Activated T-cell treated with anti-CD3 and anti-CD28 coated beads for 4 hours (primary cell): ENCODE data around the gene TNPO2.
"Not testable (repeated sequence)": the region's sequence is repeated elsewhere in the genome, so short reads cannot be mapped to it uniquely, and the experiment has no call there.

ENCODE experiments used
- DNase-seq: peaks from one replicate; pipeline ENCODE4 v3.0.0-alpha.2; 2020

Gene TNPO2

DNA sequence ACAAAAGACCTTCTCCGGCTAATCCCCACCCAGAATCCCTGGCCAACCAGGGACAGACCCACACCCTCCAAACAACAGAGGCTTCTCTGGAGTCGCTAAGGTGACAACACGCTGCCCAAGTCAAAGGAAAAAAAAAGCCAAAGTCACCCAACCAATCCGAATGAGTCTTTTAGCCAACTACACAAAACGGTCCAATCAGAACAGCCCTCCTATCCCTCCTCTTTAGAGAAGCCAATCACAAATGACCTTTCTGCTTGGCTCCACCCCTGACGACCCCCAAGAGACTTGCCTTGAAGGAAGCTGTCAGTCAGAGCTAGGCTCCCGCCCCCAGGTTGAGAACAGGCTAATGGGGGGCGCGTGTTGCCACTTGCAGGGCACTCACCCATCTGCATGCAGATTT is 20.7 kb downstream of the TNPO2 start:
- no peak for DNase-seq

DNA sequence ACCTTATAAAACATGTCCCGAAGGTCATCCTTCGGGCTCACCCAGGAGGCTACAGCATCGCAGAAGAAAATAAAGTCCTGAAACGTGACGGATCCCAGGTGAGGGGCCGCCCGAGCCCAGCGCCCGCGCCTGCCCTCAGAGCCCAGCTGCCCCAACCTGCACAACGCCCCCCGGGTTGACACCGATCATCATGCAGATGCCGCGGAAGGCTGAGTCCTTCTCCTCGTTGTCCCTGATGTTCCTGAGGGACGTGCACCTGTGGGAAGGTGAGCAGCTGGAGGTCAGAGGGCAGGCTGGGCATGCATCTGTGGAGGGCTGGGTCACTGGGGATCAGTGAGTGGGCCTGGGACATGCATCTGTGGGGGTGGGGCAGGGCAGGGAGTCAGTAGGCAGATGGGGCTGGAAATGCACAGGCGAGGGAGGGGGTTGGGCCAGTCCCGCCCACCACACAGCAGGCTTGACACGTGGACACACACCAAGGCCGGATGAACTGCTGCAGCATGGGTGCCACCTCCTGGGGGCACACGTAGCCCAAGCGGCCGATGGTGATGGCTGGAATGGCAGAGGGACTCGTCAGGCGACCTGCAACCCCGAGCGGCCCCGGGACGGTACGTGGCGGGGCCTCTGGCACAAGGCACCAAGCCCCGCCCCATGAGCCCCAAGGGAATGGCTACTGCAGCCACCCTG is 22.0 kb downstream of the TNPO2 start:
- no peak for DNase-seq

DNA sequence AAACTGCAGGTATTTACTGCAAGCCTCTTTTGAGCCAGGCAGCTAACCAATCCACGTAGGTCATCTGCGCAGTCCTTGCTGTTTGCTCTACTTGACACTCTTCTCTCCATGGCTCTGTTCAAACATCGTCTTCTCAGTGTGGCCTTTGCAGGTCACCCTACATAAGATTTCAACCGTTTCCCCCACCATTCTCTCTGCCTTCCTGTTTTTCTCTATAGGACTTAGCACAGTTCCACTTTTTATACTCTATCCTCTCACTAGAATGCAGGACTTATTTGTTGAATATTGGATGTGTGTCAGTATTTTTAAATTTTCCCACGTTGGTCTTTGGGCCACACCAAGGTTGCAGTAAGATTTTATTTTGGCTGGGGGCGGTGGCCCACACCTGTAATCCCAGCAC is 25.6 kb downstream of the TNPO2 start:
- DNase-seq: no peak

DNA sequence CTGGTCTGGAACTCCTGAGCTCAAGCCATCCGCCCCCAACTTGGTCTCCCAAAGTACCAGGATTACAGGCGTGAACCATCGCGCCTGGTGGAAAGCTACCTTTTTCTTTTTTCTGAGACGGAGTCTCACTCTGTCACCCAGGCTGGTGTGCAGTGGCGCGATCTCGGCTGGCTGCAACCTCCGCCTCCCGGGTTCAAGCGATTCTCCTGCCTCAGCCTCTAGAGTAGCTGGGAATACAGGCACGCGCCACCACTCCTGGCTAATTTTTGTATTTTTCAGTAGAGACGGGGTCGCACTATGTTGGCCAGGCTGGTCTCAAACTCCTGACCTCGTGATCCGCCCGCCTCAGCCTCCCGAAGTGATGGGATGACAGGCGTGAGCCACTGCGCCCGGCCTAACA is 26.3 kb downstream of the TNPO2 start:
- DNase-seq: not testable (repeated sequence)

DNA sequence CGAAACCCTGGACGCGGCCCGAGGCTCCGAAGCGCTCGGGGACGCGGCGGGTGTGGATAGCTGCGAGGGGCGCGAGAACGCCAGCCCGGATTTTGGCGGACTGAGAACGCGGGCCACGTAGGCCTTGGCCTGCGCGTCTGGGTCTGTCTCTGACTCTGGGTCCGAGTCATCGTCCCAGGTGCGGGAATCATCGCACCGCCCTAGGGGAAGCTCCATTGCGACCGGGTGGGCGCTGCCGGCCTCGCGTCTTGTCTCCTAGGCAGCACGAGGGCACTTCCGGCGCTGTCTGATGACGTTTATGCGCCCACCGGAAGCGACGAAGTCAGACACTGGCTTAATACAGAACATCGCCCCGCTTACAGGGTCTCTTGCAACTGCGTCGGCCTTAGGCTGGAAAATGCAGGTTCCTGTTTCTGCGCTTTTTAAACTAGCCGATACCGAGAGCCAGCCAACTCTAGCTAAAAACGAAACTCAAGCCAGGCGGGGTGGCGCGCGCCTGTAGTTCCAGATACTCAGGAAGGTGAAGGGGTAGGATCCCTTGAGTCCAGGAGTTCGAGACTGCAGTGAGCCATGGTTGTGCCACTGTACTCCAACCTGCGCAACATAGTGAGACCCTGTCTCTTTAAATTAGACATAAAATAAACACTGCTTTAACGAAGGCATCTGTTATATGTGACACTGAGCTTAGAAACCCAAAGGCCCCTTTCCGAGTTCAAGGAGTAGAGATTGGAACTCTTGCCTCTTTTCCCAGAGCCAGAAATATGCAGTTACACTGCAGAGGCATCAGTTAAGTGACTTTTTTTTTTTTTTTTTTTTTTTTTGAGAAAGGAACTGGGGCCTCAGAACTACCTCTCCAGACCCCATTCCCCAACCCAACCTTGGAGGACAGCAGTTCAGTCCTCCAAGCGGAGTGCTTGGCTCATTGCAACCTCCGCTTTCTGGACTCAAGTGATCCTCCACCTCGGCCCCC is 27.1 kb downstream of the TNPO2 start, which contains the start of gene FBXW9:
Gene FBXW9 (minus strand): TSS at position 266 of the 970 bp plus-strand sequence. CDS start 50 bp downstream, at position 216.
- peak; percentile 99 for DNase-seq

DNA sequence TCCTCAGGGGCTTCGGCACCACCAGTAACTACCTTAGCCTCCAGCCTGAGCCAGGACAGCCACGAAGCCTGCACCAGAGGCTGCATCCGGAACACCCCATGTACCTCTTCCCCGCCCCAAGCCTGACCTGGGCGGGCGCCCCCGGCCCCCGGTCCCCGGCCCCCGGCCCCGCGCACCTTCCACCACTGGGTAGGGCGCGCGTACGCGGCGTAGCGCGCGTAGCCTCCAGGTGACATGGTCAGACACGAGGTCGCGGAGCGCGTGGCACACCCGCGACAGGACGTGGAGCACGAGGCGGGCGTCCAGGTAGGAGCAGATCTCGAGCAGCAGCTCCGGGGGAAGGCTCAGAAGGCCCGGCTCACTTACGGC is 27.8 kb downstream of the TNPO2 start:
- no peak for DNase-seq

DNA sequence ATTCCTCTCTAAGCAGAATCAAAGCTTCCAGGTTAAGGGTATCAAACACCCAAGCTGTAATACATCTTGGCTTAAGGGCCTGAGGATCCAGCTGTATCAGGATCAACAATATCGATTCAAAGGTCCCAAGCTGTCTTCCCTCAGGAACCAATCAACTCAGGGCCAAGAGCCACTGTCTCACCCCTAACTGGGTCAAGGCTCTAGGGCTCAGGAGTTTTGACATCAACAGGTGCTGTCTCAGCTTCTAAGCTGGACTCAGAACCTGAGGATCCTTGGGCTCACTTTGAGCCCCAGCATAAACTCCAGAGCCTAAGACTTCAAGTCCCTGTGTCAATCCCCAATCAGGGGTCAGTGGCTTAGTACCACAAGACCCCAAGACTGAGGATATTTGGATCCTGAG is 28.2 kb downstream of the TNPO2 start:
- DNase-seq: no peak

DNA sequence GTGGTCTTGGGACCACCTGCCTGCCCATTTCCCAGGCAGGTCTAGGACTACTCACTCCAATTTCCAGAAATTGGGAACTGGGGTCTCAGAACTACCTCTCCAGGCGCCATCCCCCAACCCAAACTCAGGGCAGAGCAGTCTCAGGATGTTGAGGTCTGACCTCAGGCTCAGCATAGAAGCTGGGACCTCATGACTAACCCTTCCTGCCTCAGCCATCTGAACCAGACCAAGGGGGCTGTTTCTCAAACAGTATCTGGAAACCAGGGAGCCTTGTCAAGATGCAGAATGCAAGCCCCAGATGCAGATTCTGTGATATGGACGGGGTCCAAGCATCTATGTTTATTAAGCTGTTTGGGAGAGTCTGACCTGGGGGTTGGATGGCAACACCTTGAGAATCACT is 28.6 kb downstream of the TNPO2 start:
- DNase-seq: no peak

DNA sequence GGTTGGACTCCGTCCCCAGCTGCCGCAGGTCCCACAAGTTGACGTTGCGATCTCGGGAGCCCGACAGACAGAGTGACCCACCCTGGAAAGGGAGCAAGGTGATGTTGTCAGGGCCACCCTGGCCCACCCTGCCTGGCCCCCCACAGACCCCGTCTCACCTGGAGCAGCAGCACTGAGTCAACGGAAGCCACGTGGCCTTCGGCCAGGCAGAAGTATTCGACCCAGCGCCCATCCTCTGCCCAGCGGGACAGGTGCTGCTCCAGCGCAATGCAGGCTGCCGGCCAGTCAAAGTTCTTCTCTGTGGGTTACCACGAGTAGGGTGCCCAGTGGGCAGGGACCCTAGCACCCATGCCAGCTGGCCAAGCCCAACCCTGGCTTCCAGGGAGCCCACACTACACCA is 29.1 kb downstream of the TNPO2 start:
- no peak for DNase-seq

DNA sequence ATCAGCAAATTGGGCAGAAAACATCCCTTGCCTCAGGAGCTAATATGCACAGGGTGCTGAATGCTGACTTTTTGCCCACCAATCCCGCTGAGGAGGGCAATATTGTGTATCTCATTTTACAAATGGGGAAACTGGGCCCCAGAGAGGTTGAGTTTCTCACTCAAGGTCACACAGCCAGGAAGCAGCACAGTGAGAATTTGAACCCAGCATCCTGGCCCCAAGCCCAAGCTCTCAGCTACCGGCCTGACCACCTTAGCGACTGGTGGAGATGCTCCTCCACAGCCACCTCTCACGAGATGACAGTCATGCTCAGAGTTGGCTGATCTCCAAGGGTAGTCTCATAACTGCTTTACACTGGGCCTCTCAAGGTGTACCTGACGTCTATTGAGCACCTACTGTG is 30.8 kb downstream of the TNPO2 start:
- DNase-seq: no peak

DNA sequence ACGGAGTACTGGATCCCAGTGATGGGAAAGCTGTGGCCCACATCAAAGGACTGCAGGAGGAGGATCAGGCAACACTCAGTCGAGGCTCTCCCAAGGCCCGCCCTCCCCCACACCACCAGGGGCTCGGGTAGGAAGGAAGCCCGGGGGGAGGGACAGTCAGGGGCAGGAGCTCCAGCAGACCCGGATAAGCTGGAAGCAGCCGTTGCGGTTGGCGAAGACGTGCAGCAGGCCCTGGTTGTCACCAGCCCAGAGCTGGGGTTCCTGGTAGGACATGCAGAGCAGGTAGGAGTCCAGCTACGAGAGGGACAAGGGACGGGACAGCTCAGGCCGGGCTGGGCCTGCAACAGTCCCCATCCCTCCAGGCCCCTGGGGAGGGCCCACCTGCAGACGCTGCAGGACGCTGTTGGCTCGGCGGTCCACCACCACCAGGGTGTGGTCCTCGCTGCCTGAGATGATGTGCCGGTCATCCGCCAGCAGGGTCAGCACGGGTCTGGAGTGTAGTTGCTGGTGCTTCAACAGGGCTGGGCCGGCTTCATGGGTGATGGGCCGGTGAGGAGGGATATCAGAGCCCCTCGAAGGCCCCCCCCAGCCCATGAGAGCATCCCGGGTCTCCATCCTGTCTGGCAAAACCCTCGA is 34.0 kb downstream of the TNPO2 start:
- no peak for DNase-seq

DNA sequence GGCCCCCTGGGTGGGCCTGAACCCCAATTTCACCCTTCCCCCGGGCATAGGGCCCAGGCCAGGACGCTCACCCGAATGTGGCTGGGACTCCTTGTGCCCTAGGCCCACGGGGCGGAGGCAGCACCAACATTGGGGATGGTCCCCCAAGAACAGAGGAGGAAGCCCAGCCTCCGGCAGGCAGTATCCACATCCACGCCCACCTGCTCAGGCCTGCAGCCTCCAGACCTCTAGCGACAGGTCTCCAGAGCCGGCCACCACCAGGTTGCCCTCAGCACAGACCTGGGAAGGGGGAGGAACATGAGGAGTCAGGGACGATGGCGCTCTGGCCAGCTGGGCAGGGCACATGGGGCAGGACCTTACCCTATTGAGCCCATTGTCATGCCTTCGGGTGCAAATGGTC is 34.7 kb downstream of the TNPO2 start:
- no peak for DNase-seq

DNA sequence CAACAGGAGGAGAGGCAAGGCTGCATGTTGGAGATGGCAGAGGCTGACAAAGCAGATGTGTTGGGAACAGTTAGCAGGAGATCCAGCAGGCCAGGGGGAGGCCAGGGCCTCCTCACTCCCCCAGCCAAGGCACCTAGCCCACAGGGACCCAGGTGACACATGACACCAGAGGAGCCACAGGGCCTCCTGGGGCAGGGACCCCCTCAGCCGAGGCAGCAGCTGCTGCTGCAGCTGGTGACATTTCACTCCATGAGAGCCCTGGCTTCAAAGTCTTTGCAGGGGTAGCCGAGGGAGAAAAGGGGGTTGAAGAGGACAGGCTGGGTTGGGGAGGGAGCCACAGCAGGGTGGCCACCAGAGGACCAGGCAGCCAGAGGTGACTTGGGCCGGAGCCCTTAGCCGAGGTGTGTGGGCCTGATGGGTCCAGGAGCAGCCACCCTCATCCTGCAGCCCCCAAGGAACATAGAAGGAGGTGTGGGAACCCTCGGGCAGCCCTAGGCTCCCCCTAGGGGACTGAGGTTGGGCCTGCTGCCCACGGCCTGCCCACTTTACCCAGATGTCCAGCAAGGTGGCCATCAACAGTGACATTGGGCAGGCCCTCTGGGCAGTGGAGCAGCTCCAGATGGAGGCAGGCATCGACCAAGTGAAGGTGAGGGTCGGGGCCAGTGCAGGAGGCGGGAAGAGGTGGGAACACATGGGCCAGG is 36.1 kb downstream of the TNPO2 start, which contains the start of gene GNG14:
Gene GNG14 (plus strand): TSS at position 503 of the 701 bp plus-strand sequence. CDS start 51 bp downstream, at position 554.
- DNase-seq: no peak

DNA sequence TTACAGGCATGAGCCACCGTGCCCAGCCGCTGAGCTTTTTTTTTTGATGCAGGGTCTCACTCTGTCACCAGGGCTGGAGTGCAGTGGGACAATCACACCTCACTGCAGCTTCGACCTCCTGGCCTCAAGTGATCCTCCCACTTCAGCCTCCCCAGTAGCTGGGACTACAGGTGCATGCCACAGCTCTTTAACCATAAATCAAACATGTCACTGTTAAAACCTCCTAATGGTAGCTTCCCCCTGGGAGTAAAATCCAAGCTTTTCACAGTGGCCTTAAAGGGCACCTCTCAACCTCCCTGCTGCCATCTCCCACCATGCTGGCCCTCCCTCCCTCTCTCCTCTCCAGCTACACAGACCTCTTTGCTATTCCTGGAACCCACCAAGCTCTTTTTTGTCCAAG is 37.9 kb downstream of the TNPO2 start:
- no peak for DNase-seq

DNA sequence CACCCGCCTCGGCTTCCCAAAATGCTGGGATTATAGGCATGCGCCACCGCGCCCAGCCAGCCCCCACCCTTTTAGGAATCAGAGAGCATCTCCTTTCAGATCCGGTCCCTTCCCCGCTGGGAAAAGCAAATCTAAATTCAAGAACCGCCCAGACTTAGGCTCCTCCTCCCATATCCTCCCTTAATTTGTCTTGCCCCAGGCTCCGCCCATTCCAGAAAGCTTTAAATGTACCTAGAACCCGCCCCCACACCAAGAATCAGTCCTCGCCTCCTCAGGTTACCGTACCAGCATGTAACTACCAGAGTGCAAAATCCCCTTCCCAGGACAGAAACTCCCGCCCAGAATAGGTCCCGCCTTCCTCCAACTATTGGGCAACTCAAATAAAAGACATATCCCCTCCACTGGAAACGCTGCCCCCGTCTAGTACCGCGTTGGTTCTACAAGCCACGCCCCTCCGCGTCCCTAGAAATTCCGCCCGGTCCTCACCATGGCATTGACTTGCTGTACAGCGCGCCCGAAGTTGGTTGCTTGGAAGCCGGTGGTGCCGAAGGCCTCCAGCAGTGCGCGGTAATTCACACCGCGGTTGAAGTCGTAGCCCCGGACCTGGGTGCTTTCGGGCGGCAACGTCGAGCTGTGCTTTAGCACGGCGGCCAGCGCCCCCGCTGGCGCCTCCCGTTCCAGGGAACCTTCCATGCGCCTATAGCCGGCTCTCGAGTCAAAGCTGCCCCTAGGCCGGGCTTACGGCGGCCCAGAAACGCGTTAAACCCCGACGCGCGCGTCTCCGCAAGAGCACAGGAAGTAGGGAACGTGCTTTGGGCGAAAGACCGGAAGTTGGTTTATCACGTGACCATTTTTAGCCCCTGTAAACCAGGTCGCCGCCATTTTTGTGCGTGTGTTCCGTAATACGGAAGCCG is 42.4 kb downstream of the TNPO2 start, which contains the start of gene DHPS:
Gene DHPS (minus strand): TSS at position 807 of the 914 bp plus-strand sequence. CDS start 114 bp downstream, at position 693.
- peak; percentile 82 for DNase-seq

DNA sequence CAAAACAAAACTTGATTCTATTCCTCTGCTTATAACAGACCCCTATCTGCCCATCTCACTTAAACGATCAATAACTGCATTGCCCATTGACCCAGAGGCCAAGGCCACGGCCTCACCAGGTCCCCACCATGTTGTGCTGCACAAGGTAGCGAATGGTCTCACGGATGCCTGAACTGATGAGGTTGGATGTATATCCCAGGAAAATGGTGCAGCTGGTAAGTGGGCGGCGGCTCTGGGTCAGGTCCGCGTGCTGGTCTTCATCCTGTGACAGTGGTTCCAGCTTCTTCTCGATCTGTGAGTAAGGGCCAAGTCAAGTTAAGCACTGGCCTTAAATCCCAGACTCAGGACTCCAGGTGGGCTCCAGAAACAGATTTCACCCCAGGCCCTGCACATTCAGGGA is 43.7 kb downstream of the TNPO2 start:
- no peak for DNase-seq

DNA sequence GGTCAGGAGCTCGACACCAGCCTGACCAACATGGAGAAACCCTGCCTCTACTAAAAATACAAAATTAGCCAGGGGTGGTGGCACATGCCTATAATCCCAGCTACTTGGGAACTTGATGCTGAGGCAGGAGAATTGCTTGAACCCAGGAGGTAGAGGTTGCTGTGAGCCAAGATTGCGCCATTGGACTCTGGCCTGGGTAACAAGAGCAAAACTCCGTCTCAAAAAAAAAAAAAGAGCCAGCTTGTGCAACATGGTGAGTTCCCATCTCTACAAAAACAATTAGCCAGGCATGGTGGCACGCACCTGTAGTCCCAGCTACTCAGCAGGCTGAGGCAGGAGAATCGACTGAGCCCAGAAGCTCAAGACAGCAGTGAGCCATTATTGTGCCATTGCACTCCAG is 45.7 kb downstream of the TNPO2 start:
- DNase-seq: not testable (repeated sequence)

DNA sequence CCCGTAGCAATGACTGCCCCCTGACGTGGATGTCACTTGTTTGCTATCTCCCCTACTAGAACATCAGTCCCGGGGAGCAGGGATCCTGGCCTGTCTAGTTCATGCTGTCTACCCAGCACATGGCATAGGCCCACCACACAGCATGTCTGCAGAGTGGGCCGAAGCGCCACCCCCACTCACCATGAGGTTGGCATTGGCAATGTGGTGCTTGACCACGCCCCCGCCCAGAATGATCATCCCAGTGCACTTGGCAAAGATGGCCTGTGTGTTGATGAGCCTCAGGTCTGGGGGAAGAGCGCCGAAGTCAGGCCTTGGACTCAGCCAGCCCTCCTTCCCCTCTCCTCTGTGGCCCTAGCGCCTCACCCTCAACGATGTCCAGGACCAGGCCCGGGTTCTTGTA is 46.8 kb downstream of the TNPO2 start:
- DNase-seq: no peak

DNA sequence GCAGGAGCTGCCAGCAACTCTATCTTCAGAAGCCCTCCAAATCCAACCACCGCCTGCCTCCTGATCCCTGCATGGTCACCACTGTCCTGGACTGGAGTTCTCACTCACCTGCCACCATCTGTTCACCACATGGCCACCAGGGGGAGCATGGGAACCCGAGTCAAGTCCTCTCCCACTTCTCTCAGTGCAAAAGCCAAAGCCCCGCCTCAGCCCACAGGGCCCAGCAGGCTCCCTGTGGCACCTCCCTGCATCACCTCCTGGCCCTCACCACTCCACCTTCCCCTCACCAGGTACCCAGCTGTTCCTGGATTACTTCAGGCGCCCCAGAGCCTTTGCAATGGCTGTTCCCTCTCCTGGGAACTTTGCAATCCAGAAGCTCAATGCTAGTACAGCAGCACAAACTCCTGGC is 47.3 kb downstream of the TNPO2 start:
- DNase-seq: peak; percentile 81

DNA sequence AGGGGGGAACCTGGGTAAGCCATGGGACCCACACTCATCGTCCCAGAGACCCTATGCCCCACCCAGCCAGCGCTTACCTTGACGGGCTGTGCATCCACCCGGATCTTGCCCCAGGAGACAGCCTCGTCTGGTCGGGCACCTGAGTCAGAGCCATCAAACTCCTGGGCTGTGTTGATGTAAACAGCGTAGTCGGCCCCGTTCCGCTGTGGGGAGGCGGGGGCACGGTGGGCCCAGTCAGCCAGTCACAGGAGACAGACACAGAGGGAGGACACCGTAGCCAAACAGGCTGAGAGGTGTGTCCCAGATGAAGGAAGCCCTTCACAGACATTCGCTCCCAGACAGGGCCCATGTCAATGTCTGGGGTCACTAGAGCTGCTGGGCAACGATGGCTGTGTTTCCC is 47.8 kb downstream of the TNPO2 start:
- DNase-seq: no peak

DNA sequence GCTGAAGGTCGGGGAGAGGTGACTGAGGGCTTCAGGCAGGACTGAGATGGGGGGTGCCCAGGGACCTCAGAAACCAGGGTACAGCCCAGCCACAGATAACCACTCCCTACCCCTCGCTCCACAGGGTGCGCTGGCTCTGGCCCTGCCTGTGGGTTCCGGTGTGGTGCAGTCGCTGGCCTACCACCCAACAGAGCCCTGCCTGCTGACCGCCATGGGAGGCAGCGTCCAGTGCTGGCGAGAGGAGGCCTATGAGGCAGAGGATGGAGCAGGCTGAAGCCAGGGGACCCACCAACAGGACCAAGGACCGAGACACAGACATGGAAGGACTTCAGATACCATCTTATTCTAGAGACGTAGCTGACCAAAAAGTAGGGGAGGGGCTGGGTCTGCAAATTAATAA is 48.3 kb downstream of the TNPO2 start:
- no peak for DNase-seq

DNA sequence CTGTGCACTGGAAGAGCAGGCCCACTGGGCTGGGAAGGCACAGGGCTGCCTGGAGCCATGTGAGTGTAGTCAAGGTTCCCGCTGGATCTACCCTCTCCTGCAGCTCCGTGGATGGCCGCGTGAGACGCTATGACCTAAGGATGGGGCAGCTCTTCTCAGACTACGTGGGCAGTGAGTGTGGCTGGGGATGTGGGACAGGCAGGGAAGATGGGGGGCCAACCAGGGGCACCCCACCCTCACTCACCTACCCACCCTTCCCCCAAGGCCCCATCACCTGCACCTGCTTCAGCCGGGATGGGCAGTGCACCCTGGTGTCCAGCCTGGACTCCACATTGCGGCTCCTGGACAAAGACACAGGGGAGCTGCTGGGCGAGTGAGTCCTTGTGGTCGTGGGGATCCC is 51.0 kb downstream of the TNPO2 start:
- no peak for DNase-seq
